OCI-LY7 (cell line): ENCODE results near the gene MRPL23. TPM values are rescaled to one million over a fixed set of nuclear protein-coding genes. Genes with fewer than 3 reads are reported as not detected.

Experiments used
- BruUV-seq: library from RNA; stranded (reverse); fragments of 400-500 nt; replicated peaks from 2 replicates; lab custom pipeline; 2021; lab: Mats Ljungman, UMichigan
- CTCF ChIA-PET: fragments of 300-600 bp; sonication (Branson Sonifier 250); formaldehyde crosslinking; loops from one replicate; lab custom pipeline; 2022; ENCODE audit warnings: antibody characterized with exemption; ENCODE audit not compliant: unreplicated experiment; lab: Charles Lee
- POLR2A ChIA-PET: fragments of 300-600 bp; sonication (Branson Sonifier 250); formaldehyde crosslinking; loops from one replicate; lab custom pipeline; 2022; ENCODE audit warnings: antibody characterized with exemption; lab: Charles Lee
- DNase-seq: peaks from one replicate; pipeline ENCODE4 v3.0.0-alpha.2; 2015; ENCODE audit warnings: low spot score
- H2AFZ ChIP-seq: fragments of 200-600 bp; sonication (generic), shearing (Covaris generic); 2 replicates; pipeline ENCODE4 v1.6.1; 2014; ENCODE audit warnings: mild to moderate bottlenecking, antibody characterized with exemption, low read length, moderate library complexity
- H3K27ac ChIP-seq: fragments of 200-600 bp; sonication (generic); 2 replicates; pipeline ENCODE4 v1.5.1; 2014; ENCODE audit warnings: mixed run types, low read depth, mild to moderate bottlenecking, moderate library complexity, low read length, inconsistent platforms; ENCODE audit not compliant: poor library complexity, severe bottlenecking
- H3K36me3 ChIP-seq: fragments of 200-600 bp; sonication (generic); 2 replicates; pipeline ENCODE4 v1.6.1; 2014; ENCODE audit warnings: mild to moderate bottlenecking, antibody characterized with exemption, low read length, moderate library complexity, mixed read lengths; ENCODE audit not compliant: insufficient read depth
- H3K4me1 ChIP-seq: fragments of 200-600 bp; sonication (generic); 2 replicates; pipeline ENCODE4 v1.5.1; 2014; ENCODE audit warnings: mild to moderate bottlenecking, low read length; ENCODE audit not compliant: insufficient read depth, poor library complexity, severe bottlenecking
- H3K4me2 ChIP-seq: fragments of 200-600 bp; sonication (generic); 2 replicates; pipeline ENCODE4 v1.6.1; 2014; ENCODE audit warnings: mild to moderate bottlenecking, low read length
- H3K4me3 ChIP-seq: fragments of 200-600 bp; sonication (generic); 2 replicates; pipeline ENCODE4 v1.5.1; 2014; ENCODE audit warnings: mild to moderate bottlenecking, low read depth, low read length; ENCODE audit not compliant: poor library complexity, severe bottlenecking
- H3K79me2 ChIP-seq: fragments of 200-600 bp; sonication (generic); 2 replicates; pipeline ENCODE4 v1.6.1; 2016; ENCODE audit warnings: low read depth, mild to moderate bottlenecking, low read length, moderate library complexity, mixed read lengths; ENCODE audit not compliant: insufficient read depth
- H3K9me2 ChIP-seq: fragments of 200-600 bp; sonication (generic); 2 replicates; pipeline ENCODE4 v1.6.1; 2016; ENCODE audit warnings: mild to moderate bottlenecking, low read length, mixed read lengths; ENCODE audit not compliant: insufficient read depth
- H3K9me3 ChIP-seq: fragments of 200-600 bp; sonication (generic); 2 replicates; pipeline ENCODE4 v1.6.1; 2014; ENCODE audit warnings: mild to moderate bottlenecking, mixed run types, low read length, mixed read lengths
- H4K20me1 ChIP-seq: fragments of 200-600 bp; sonication (generic); 2 replicates; pipeline ENCODE4 v1.6.1; 2014; ENCODE audit warnings: mild to moderate bottlenecking, antibody characterized with exemption, low read length, moderate library complexity, mixed read lengths; ENCODE audit not compliant: insufficient read depth
- EZH2phosphoT487 ChIP-seq: fragments of 200-600 bp; sonication (generic); IDR thresholded peaks from 2 replicates; pipeline ENCODE4 v1.6.1; 2018; ENCODE audit warnings: low read depth, borderline replicate concordance, mild to moderate bottlenecking, mixed run types, antibody characterized with exemption, low read length, moderate library complexity, mixed read lengths
- intact Hi-C: fragments of 100-400 bp; cut with micrococcal nuclease; formaldehyde crosslinking; loops from one replicate; pipeline ENCODE4 v1.10.0; 2022; ENCODE audit not compliant: unreplicated experiment
- total RNA-seq, 2 experiments: library from RNA; depleted of rRNA in 1 of 2; stranded (reverse); fragments of >200 nt in 1 of 2; shearing (Covaris generic) in 1 of 2; gene quantifications; 2 replicates each; pipeline ENCODE4 v1.2.3, GENCODE V29; 2014 to 2022
- TF ChIP-seq, protein P1 (sequence below): fragments of 200-600 bp; sonication (generic); conservative IDR thresholded peaks from 2 replicates; pipeline ENCODE4 v1.5.1; 2014; ENCODE audit warnings: mild to moderate bottlenecking, antibody characterized with exemption, low read length, moderate library complexity, mixed read lengths

MRPL23 gene
- total RNA-seq, 2 experiments from 2014 or later, result 131 to 149 TPM

DNA sequence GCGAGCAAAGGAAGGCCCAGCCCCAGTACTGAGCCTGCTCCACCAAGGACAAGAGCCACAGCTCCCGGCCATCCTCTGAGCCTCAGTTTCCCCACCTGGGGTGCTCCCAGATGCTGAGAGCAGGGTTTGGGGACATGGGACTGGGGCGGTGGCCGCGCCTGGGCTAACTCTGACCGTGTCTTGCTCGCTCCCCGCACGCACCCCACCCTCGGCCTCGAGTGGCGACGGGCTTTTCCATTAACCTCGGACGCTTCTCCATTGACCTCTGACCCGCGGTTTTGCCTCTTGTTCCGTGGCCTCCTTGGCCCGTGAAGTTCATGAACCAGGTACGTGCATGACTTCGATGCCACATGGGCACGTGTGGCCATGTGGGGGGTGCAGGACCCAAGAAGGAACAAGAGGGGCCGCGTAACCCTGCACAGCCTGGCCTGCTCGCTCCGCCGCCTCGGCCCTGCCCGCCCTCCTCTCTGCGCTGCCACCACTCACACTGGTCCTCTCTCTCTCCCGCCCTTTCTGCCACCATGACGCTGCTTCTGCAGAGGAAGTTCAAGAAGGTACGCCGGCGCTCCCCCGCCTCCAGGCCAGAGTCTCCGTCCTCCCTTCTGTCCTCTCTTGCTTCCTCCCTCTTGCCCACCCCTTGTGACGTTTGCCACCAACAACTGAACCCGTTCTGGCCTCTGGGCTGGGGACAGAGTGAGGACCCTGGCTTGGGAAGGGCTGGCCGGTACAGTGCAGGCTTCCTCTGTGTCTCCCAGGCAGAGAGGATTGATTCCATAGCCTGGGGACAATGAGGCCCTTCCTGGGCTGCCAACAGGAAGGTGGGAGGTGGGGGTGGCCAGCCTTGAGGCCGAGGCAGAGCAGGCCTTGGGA is 20.7 kb upstream of the MRPL23 start:
- no TSS peak for BruUV-seq

DNA sequence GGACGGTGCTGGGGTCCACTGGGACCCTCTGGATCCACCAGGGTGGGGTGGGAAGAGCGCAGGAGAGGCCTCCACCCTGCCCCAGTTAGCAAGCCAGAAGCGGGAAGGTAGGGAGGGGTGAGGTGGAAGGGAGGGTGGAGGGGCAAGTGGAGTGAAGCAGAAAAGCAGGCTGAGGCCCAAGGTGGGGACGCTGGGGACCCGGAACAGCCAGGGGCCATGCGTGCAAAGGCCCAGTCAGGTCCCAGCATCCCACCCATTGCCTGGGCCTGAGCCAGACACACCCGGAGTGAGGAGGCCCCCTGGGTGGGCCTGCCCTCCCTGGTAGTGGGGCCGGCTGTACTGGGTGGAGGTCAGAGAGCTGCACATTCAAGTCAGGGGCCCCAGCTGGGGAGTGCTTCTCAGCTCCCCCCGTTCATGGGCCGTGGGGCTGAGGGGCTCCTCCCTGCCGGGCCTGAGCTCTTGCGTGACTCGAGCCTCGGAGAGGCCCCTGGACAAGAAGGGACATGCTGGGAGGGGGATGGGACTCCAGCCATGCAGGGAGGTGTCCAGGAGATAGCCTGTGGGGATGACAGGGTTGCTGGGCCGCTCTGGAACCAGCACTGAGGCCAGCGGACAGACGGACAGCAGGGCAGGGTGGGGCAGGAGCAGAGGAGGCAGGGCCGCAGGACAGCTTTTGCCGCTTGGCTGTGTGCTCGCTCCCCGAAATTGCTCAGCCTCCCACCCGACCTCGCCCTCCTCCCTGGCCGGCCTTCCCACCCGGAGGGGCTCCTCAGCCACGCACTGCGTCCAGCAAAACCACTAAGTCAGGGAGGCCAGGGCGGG is 19.9 kb upstream of the MRPL23 start:
- Histone ChIP-seq H3K4me1 (no peaks in the 10 kb centered on the region), H3K9me3 (no peaks in the 10 kb centered on the region), H3K36me3 (no peaks in the 10 kb centered on the region), H3K79me2 (no peaks in the 10 kb centered on the region), H3K4me3 (no peak overlapping the region), H4K20me1 (no peaks in the 10 kb centered on the region), H3K27ac (no peak overlapping the region), H3K9me2 (no peaks in the 10 kb centered on the region), H3K4me2 (no peak overlapping the region), H2AFZ (no peak overlapping the region)
- intact Hi-C loops, result loop anchor here (10.0 kb wide), 1 partner anchor 232 kb away; the partner anchor contains the start of gene KRTAP5-6
- DNase-seq, result no peak
- CTCF ChIA-PET, result interaction anchor here (0.8 kb wide), 1 partner anchor 69 kb away, joined by 3 read pairs; no protein-coding TSS in a partner anchor
- TF ChIP-seq EZH2phosphoT487, result no peak
- TF ChIP-seq, protein P1, sequence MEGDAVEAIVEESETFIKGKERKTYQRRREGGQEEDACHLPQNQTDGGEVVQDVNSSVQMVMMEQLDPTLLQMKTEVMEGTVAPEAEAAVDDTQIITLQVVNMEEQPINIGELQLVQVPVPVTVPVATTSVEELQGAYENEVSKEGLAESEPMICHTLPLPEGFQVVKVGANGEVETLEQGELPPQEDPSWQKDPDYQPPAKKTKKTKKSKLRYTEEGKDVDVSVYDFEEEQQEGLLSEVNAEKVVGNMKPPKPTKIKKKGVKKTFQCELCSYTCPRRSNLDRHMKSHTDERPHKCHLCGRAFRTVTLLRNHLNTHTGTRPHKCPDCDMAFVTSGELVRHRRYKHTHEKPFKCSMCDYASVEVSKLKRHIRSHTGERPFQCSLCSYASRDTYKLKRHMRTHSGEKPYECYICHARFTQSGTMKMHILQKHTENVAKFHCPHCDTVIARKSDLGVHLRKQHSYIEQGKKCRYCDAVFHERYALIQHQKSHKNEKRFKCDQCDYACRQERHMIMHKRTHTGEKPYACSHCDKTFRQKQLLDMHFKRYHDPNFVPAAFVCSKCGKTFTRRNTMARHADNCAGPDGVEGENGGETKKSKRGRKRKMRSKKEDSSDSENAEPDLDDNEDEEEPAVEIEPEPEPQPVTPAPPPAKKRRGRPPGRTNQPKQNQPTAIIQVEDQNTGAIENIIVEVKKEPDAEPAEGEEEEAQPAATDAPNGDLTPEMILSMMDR, result no peak
- POLR2A ChIA-PET, result no interaction called here
- BruUV-seq, result no TSS peak

More for the DNA sequence above, 20.7 kb upstream of the MRPL23 start:
- ChIA-PET POLR2A (no interaction called here), CTCF (interaction anchor here (0.8 kb wide), 1 partner anchor 70 kb away, joined by 3 read pairs; no protein-coding TSS in a partner anchor)
- no peak for TF ChIP-seq EZH2phosphoT487
- TF ChIP-seq, protein P1, result no peak
- H3K9me3 ChIP-seq, result no peaks in the 10 kb centered on the region
- no peak for DNase-seq
- no peaks in the 10 kb centered on the region for H3K79me2 ChIP-seq
- no peaks in the 10 kb centered on the region for H3K9me2 ChIP-seq
- intact Hi-C loops, result loop anchor here (10.0 kb wide), 1 partner anchor 232 kb away; the partner anchor contains the start of gene KRTAP5-6
- H3K4me2 ChIP-seq, result no peak overlapping the region
- H4K20me1 ChIP-seq, result no peaks in the 10 kb centered on the region
- no peaks in the 10 kb centered on the region for H3K4me1 ChIP-seq
- H2AFZ ChIP-seq, result no peak overlapping the region
- no peak overlapping the region for H3K27ac ChIP-seq
- H3K4me3 ChIP-seq, result no peak overlapping the region
- no peaks in the 10 kb centered on the region for H3K36me3 ChIP-seq
